ENCODE results near the gene GLRA3.
"Not testable (repeated sequence)": the region's sequence is repeated elsewhere in the genome, so short reads cannot be mapped to it uniquely, and the experiment has no call there.

The GLRA3 gene

DNA sequence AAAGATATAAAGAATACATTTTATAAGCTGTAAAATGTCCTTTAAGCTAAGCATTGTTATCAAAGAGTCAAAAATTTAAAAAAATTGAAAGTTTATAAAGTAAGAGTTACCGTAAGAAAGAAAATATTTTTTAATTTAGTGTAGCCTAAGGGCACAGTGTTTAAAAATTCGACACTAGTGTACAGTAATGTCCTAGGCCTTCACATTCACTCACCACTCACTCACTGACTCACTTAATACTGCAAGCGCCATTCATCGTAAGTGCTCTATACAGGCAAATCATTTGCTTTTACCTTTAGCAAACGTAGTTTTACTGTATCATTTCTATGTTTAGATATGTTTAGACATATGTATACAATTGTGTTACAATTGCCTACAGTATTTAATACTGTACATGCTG, 20.2 kb downstream of the GLRA3 start:
- DNase-seq, result no peak

DNA sequence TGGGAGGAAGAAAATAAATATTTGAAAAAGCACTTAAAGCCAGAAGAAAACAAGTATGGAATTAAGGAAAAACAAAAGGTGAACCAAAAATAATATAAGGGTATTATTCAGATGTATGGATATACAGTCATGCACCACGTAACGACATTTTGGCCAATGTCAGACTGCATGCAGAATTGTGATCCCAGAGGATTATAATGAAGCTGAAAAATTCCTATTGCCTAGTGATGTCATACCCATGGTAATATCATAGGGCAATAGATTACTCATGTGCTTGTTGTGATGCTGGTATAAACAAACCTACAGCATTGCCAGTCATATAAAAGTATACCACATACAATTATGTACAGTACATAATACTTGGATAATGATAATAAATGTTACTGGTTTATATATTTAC, 20.9 kb downstream of the GLRA3 start:
- no peak for DNase-seq

DNA sequence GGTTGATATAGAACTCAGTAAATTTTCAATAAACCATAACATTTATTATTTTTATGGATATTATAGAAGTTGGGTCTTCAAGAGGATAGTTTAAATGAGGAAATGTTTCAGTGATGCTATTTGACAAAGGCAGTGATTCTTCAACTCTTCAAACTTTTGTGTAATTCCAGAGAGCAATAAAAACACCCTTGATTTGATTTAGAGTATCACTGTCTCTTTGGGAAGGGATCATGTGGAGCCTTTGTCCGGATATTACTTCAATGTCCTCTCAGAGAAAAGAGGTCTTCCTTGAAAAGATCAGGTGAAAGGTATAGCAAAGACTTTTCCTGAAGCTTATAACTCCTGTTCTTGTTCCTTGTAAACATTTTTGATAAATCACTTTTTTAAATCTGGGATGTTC, 23.3 kb downstream of the GLRA3 start:
- no peak for DNase-seq

- DNase-seq, result no peak
These were observed 34.4 kb downstream of the GLRA3 start for GRCh38 chr4:174794543-174795094.

GRCh38 chr4:174789657-174790056, 39.4 kb downstream of the GLRA3 start:
- no peak for DNase-seq

DNA sequence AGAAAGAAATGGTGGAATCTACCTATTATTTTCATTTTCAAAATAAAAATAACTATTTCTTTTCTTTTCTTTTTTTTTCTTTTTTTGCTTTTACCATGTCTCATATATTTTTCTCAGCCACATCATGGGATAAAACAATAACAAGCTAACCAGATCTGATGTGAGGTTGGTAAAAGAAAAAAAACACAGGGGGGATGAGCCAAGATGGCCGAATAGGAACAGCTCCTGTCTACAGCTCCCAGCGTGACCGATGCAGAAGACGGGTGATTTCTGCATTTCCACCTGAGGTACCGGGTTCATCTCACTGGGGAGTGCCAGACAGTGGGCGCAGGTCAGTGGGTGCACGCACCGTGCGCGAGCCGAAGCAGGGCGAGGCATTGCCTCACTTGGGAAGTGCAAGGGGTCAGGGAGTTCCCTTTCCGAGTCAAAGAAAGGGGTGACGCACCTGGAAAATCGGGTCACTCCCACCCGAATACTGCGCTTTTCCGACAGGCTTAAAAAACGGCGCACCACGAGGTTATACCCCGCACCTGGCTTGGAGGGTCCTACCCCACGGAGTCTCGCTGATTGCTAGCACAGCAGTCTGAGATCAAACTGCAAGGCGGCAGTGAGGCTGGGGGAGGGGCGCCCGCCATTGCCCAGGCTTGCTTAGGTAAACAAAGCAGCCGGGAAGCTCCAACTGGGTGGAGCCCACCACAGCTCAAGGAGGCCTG, 50.6 kb downstream of the GLRA3 start:
- not testable (repeated sequence) for DNase-seq

DNA sequence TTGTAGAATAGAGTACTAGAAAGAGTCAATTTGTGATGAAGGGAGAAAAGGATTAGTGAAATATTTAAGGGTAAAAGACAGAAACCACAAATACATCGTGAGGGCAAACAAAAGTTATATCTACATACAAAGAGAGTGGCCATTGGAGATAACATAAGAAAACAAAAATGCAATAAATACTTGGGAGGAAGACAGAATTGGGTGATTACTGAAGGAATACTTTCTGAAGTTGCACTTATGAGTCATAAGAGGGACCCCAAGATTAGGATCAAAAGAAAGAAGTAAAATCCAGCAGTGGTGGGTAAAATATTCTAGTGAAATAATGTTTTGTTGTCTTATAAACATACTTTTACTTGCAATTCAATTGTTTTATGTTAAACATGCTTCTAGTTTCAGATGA, 53.7 kb downstream of the GLRA3 start:
- DNase-seq, result no peak

GRCh38 chr4:174764105-174764729, 64.8 kb downstream of the GLRA3 start:
- DNase-seq, result peak; percentile 49

- DNase-seq, result no peak
These were observed 65.5 kb downstream of the GLRA3 start for GRCh38 chr4:174763454-174764104.

DNA sequence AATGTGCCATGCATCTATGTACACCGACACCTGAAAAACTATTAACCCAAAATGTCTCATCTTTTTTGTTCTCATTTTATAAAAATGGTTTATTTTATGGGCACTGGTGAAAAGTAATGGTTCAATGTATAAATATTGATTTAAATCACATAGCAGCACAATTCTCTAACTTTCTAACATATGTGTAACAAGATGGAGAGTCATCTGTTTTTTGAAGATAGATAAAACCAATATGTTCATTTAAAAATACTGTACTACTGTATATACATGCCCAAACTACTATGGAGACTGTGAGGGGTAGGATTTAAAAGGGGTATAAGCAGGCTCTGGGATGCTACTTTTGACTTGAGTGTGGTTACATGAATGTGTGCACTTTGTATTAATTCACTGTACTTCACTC, 67.6 kb downstream of the GLRA3 start:
- no peak for DNase-seq

DNA sequence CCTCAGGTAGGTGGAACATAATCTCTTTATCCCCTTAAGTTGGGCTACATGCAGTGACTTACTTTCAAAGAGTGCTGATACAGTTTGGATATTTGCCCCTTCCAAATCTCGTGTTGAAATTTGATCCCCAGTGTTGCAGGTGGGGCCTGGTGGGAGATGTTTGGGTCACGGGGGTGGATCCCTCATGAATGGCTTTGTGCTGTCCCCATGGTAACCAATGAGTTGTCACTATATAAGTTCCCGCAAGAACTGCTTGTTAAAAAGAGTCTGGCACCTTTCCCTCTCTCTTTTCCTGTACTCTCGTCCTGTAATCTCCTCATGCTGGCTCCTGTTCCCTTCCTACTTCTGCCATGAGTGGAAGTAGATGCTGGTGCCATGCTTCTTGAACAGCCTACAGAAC, 71.3 kb downstream of the GLRA3 start:
- DNase-seq, result no peak

GRCh38 chr4:174753021-174753420, 76.0 kb downstream of the GLRA3 start:
- DNase-seq, result no peak

DNA sequence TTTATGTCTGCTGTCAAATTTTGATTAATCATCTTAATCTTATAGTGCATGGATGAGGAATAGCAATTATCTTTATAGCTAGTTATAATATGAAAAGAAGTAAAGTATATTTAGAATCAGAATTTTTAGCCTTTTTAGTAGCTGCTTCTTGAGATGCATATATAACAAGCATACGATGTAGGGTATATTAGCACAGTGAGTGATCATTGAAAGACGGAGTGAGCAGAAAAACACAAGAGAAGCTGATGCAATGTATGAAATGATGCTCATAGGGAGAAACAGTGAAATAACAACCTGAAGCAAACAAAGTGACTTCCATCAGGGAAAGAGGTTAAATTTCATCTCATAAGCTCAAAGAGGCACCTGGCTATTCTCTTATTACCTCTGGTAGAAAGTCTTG, 77.0 kb downstream of the GLRA3 start:
- DNase-seq, result no peak

DNA sequence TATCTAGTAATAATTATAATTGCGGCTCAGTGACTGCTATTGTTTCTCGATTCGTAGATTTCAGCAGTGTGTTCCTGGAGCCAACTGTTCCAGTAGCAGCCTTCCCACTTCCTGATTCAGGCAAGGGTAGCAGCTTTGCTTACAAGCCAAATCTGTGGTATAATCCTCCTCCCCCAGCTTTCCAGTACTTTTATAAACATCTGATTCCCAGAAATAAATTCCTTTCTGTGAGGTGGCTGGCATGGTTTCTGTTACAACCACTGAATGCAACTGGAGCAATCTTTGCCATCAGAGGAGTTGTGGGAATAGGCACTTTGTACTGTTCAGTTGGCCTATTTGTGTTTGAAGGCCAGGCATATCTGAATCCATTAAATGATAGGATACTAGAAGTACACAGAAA, 80.0 kb downstream of the GLRA3 start:
- no peak for DNase-seq

GRCh38 chr4:174746710-174747109, 82.3 kb downstream of the GLRA3 start:
- no peak for DNase-seq

GRCh38 chr4:174742561-174742960, 86.5 kb downstream of the GLRA3 start:
- no peak for DNase-seq

- DNase-seq, result no peak
These were observed 89.5 kb downstream of the GLRA3 start for GRCh38 chr4:174739576-174739975.

DNA sequence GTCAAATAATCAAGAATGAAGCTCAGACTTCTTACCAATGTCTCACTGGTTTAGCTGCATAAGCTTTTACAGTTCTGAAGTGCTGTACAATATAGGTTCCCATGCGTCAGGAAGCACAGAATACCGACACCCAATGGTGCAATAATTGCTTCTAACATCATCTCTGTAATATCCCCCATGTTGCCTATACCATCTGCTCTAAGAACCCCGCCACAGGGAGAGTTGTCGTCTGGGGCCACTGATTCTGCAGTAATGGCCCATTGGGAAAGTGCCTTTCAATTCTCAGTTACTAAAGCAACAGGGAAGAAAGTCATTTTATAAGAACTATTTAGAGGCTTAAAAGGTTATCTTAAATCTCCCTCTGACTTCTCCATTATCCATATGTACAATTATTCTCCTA, 94.9 kb downstream of the GLRA3 start:
- no peak for DNase-seq

DNA sequence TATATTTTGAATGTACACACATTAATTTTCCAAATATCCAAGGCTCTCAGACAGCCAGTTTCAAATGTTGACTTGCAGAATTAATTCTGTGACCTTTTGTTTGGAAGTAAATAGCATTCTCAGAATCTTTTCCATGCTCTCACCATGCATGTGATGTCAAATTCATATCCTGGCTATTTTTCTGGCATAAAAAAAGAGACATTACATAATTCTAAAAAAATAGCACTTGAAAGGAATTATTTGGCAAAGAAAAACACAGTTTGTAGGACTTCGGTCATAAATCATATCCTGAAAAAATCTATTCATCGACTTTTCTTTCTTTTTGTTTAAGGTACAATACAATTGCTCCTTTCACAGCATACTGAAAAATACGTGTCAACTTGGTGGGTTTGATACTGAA, 111.2 kb downstream of the GLRA3 start:
- DNase-seq, result no peak

DNA sequence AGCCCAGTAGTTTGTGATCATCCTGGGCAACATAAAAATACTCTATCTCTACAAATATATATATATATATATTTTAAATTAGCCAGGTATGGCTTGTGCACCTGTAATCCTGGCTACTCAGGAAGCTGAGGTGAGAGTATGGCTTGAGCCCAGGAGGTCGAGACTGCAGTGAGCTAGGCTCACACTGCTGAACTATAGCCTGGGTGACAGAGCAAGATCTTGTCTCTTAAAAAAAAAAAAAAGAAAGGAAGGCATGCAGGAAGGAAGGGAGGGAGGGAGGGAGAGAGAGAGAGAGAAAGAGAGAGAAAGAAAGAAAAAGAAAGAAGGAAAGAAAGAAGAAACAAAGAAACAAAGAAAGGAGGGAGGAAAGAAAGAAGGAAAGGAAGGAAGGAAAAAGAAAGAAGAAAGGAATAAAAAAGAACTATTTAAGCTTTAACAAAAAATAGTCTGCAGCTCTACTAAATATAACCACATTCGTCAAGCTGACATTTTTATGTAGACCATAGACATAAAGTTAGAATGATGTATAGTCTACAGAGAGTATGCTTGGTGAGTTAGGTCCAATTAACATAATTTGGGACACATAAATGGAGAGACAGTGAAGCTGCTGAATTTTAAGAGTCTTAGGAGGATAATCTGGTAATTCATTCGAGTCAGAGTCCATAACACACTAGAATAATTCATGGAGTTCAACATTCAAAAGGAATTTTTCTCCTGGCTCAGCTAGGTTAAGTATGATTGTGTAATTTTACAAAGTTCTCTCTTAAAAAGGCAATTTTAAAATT, 111.9 kb downstream of the GLRA3 start:
- no peak for DNase-seq

DNA sequence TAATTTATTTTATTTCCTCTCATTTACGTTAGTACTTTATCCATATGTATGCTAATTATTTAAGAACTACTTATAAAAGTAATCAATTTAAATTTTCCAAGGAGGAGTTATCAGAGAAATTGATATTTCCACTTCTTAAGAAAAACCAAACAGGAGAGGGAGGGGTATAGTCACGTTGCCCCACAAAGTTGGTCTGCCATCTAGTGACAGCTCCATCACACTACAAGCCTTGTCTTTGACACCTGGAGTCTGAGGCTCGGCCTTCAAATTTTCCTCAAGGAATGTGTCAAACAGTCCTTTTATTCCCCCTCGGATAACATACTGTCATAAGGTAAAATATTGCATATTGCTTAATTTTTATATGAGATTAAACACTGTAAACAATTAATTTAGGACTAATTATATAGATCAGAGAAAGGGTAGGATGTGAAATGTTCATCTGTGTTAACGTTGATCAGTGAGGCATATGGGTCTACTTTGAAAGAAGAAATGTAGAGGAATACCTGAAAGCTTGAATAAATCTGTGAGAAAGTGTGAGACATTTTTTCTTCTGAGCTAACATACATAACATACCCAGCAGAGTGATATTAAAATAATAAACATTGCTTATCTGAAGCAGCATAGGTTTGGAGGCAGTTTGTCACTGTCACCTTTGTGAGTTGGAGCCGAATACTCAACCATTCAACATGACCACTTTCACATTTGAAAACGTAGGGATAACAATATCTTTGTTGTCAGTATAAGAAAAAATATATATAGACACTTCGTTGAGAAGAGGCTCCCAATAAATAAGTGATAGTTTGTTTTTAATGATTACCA, 114.4 kb downstream of the GLRA3 start:
- DNase-seq, result peak; percentile 11

- DNase-seq, result no peak
These were observed 115.2 kb downstream of the GLRA3 start for GRCh38 chr4:174713821-174714220.
